K562 (cell line): ENCODE results near the gene HMBS. TPM values are rescaled to one million over a fixed set of nuclear protein-coding genes. Genes with fewer than 3 reads are reported as not detected.
A peak's percentile ranks its signal among the peaks of the same experiment; 100 is the strongest.

Experiments
- CBX5 ChIP-seq: IDR thresholded peaks from 2 replicates; pipeline ENCODE4 v1.6.1; 2014; ENCODE audit warnings: low read depth, borderline replicate concordance
- DNMT1 ChIP-seq: fragments of 450-650 bp; IDR thresholded peaks from 2 replicates; pipeline ENCODE4 v1.6.1; 2016; ENCODE audit warnings: antibody characterized with exemption, mild to moderate bottlenecking
- ESRRB ChIP-seq: fragments of 250-450 bp; sonication (Bioruptor Pico); IDR thresholded peaks from 2 replicates; pipeline ENCODE4 v1.5.0; 2020; ENCODE audit warnings: mild to moderate bottlenecking, moderate library complexity, borderline replicate concordance
- FUS ChIP-seq: fragments of 200-400 bp; formaldehyde crosslinking; optimal IDR thresholded peaks from 2 replicates; pipeline ENCODE3; 2017; ENCODE audit warnings: low read depth, low read length
- KHSRP ChIP-seq: fragments of 450-650 bp; IDR thresholded peaks from 2 replicates; pipeline ENCODE4 v1.6.1; 2017
- NFE2 ChIP-seq: IDR thresholded peaks from 2 replicates; pipeline ENCODE4 v1.6.1; 2014; ENCODE audit warnings: antibody characterized with exemption, low read depth
- PHF21A ChIP-seq: fragments of 450-650 bp; IDR thresholded peaks from 2 replicates; pipeline ENCODE4 v1.6.1; 2017; ENCODE audit warnings: low read depth, borderline replicate concordance
- RCOR1 ChIP-seq, 2 experiments: IDR thresholded peaks; 2 replicates each; pipeline ENCODE4 v1.6.1; 2012; ENCODE audit warnings: low read depth in 2 of 2, low read length in 2 of 2, borderline replicate concordance in 1 of 2, improper control_type of control experiment in 1 of 2
- SAFB2 ChIP-seq: fragments of 200-400 bp; formaldehyde crosslinking; IDR thresholded peaks from 2 replicates; pipeline ENCODE4 v1.6.1; 2018; ENCODE audit warnings: borderline replicate concordance, low read length, low read depth, moderate library complexity; ENCODE audit not compliant: severe bottlenecking
- SIN3A ChIP-seq, 2 experiments: fragments of 150-350 bp in 1 of 2; IDR thresholded peaks; 2 replicates each; pipeline ENCODE4 v1.6.1; 2011 to 2016; ENCODE audit warnings: borderline replicate concordance in 2 of 2, low read depth in 2 of 2, low read length in 2 of 2, mild to moderate bottlenecking in 2 of 2, moderate library complexity in 2 of 2; ENCODE audit not compliant: control insufficient read depth in 1 of 2
- SRF ChIP-seq, 2 experiments: fragments of 250-450, 450-650 bp in 1 of 2; sonication (Bioruptor Pico) in 1 of 2; sonication (generic) in 1 of 2; formaldehyde crosslinking; IDR thresholded peaks; 2 replicates each; pipeline versions ENCODE4 v1.5.0 to v1.5.1; 2020 to 2022; ENCODE audit warnings: mild to moderate bottlenecking in 1 of 2, missing genetic modification reagents in 1 of 2
- TAL1 ChIP-seq: fragments of 450-650 bp; IDR thresholded peaks from 2 replicates; pipeline ENCODE4 v1.6.1; 2016; ENCODE audit warnings: mild to moderate bottlenecking
- TFAP4 ChIP-seq: sonication (generic); formaldehyde crosslinking; IDR thresholded peaks from 2 replicates; pipeline ENCODE4 v1.8.0; 2022; ENCODE audit warnings: missing genetic modification reagents, mild to moderate bottlenecking, moderate library complexity, borderline replicate concordance
- XRCC3 ChIP-seq: fragments of 450-650 bp; IDR thresholded peaks from 2 replicates; pipeline ENCODE4 v1.6.1; 2017; ENCODE audit warnings: mild to moderate bottlenecking, moderate library complexity
- ZBTB40 ChIP-seq, 2 experiments: fragments of 450-650 bp in 1 of 2; sonication (generic) in 1 of 2; formaldehyde crosslinking in 1 of 2; IDR thresholded peaks; 2 replicates each; pipeline versions ENCODE4 v1.7.1 to v1.9.0; 2016 to 2022; ENCODE audit warnings: inconsistent platforms in 1 of 2, mild to moderate bottlenecking in 1 of 2, missing genetic modification reagents in 1 of 2
- ZEB2 ChIP-seq: fragments of 450-650 bp; IDR thresholded peaks from 2 replicates; pipeline ENCODE4 v1.6.1; 2016
- ZKSCAN1 ChIP-seq: fragments of 150-350 bp; IDR thresholded peaks from 2 replicates; pipeline ENCODE4 v1.6.1; 2016; ENCODE audit warnings: low read depth, low read length
- ZNF668 ChIP-seq: fragments of 250-450 bp; sonication (Bioruptor Pico); IDR thresholded peaks from 2 replicates; pipeline ENCODE4 v1.8.0; 2022; ENCODE audit warnings: mild to moderate bottlenecking, inconsistent platforms
- ZNF79 ChIP-seq: fragments of 250-450 bp; sonication (Bioruptor Pico); IDR thresholded peaks from 2 replicates; pipeline ENCODE4 v1.4.0; 2020; ENCODE audit warnings: low read depth, mild to moderate bottlenecking, moderate library complexity
- polyA plus RNA-seq, 8 experiments: library from polyadenylated mRNA; depleted of rRNA in 4 of 8; stranded (reverse) in 5 of 8; unstranded in 3 of 8; fragments of >200 nt; fragmentation: Nextera tagmentation in 2 of 8; fragmentation: Illumina TruSeq in 1 of 8; extraction: Ambion mirVana in 2 of 8; extraction: Trizol in 1 of 8; gene quantifications; 2 replicates each; pipeline versions ENCODE4 v1.2.1 to v1.2.3, GENCODE V29; 2011 to 2014; ENCODE audit warnings: inconsistent platforms in 1 of 8, missing spikeins in 1 of 8
- total RNA-seq, 7 experiments: library from RNA; depleted of rRNA in 6 of 7; stranded (reverse); fragments of >200 nt in 6 of 7; fragmentation: Illumina TruSeq in 2 of 7; extraction: Trizol in 2 of 7; gene quantifications; 2 replicates each; pipeline versions ENCODE4 v1.2.1 to v1.2.3, GENCODE V29; 2011 to 2021; ENCODE audit warnings: low replicate concordance in 1 of 7

Gene HMBS
- total and polyA plus RNA-seq, 9 of the 15 experiments (the other 6 are each of a cell fraction or from before 2014, with no cell fraction given): 56.9 to 385 (median 286) TPM

GRCh38 chr11:119108146-119108856, 23.6 kb downstream of the HMBS start (continued):
- peak; percentile 15 to 81; a peak in 2 of 4 replicates for TF ChIP-seq SIN3A (IDR thresholded peaks at IDR 0.05; ENCODE audit: borderline replicate concordance in 2 of 2, control insufficient read depth in 1 of 2, low read depth in 2 of 2, low read length in 2 of 2)
- peak in 1 of 2 experiments; percentile 93; a peak in 3 of 4 replicates for TF ChIP-seq RCOR1 (IDR thresholded peaks at IDR 0.05; ENCODE audit: borderline replicate concordance in 1 of 2, low read depth in 2 of 2, low read length in 2 of 2)
- TF ChIP-seq XRCC3: no peak
- TF ChIP-seq TAL1: no peak
- TF ChIP-seq DNMT1: no peak
- TF ChIP-seq CBX5: no peak
- TF ChIP-seq KHSRP: no peak
- TF ChIP-seq ZEB2: peak; percentile 67; the same call in 1 of the 2 replicates
- peak; percentile 80 for TF ChIP-seq ZBTB40 (IDR thresholded peaks at IDR 0.05)
- no peak for TF ChIP-seq ZBTB40 (CRISPR knock-in tag; IDR thresholded peaks at IDR 0.05)
- peak; percentile 66; the same call in 1 of the 2 replicates for TF ChIP-seq TFAP4 (CRISPR knock-in tag)
- no peak for TF ChIP-seq ESRRB (CRISPR knock-in tag)
- no peak for TF ChIP-seq ZNF668 (CRISPR knock-in tag)
- no peak for TF ChIP-seq PHF21A
- peak in 1 of 2 experiments; percentile 74; a peak in 1 of 4 replicates for TF ChIP-seq SRF (CRISPR knock-in tag; IDR thresholded peaks at IDR 0.05)
- no peak for TF ChIP-seq FUS
- no peak for TF ChIP-seq SAFB2
- TF ChIP-seq ZKSCAN1: no peak
- peak; percentile 31; the same call in 1 of the 2 replicates for TF ChIP-seq NFE2
- TF ChIP-seq ZNF79 (CRISPR knock-in tag): no peak
